Left renal cortex interstitium (tissue), 4 donors: ENCODE results near the gene SELENOP. TPM values are rescaled to one million over a fixed set of nuclear protein-coding genes. Genes with fewer than 3 reads are reported as not detected.
A peak's percentile ranks its signal among the peaks of the same experiment; 100 is the strongest.
"Not testable (repeated sequence)": the region's sequence is repeated elsewhere in the genome, so short reads cannot be mapped to it uniquely, and the experiment has no call there.

ENCODE experiments used
- DNase-seq, 4 donors: peaks; one replicate each; pipeline ENCODE4 v3.0.0-alpha.2; 2013; ENCODE audit warnings: low read depth in 4 of 4, low spot score in 2 of 4, missing footprints in 1 of 4
- polyA plus RNA-seq, 4 donors: library from polyadenylated mRNA; unstranded; fragments of 120-200 nt; gene quantifications; one replicate each; pipeline ENCODE4 v1.2.1, GENCODE V29; 2013; ENCODE audit not compliant: insufficient read length in 4 of 4

The SELENOP gene
- polyA plus RNA-seq, 4 donors, result 420 to 567 (median 423) TPM

GRCh38 chr5:42828671-42829070 is 17.0 kb upstream of the SELENOP start:
- DNase-seq, result no peak

DNA sequence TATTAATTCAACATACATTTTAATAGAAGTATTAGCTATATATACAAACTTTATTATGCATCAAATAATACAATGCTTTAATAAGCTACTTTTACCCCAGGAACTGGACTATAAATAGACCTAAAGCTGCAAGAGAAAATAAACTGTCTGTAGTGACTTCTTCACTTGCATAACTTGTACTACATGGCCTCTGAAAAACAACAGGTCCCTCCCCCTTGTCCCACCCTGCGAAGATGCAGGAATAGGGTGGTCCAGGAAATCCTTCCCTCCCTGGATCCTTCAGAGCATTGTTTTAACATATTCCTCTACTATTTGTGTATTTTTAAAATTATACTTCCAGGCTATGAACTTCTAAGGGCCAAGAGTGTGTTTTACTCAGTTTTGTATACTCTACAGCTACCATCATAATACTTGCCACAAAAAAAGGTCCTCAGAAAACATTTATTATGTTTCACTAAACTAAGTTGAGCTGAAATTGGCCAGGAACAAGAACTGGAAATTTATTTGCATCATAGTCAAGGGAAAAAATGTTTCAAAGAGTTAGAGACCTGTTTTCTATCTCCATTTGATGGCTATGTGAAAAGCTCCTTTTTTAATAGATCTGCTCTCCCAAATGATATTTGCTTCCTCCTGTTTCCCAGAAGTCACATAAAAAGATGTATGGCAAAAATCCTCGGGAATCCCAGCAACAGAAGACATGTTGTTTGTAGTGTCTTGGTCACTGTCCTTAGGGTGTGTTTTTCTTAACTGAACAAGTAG is 15.2 kb upstream of the SELENOP start:
- DNase-seq, result no peak

- DNase-seq, result no peak
Observed at GRCh38 chr5:42825422-42826148, 13.9 kb upstream of the SELENOP start.

DNA sequence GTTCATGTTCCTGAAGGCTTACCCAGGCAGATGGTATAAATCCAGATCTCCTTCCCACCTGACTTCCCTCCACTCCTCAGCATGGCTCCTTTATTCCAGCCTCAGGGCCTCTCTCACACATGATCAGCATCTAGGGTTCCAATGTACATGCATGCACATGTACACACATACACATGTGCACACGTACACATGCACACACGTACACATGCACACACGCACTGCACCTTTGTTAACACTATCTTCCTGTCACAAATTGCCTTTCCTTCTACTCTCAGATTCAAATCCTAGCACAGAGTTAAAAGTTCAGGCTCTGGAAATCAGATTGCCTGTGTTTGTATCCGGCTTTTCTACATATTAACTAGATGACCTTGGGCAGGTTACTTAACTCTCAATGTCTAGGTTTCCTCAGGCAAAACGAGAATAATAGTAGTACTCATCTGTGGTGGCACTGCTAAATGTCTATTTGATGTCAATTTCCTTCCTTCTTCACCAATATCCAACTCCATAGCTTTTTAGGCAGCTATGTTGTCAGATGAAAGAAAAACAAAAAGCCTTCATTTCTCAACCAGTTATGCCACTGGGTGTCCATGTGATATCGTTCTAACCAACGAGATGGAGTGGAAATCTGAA is 12.8 kb upstream of the SELENOP start:
- DNase-seq, result no peak

- no peak for DNase-seq
Observed at GRCh38 chr5:42822548-42822947, 10.9 kb upstream of the SELENOP start.

- no peak for DNase-seq
Observed at GRCh38 chr5:42819745-42820144, 8.1 kb upstream of the SELENOP start.

GRCh38 chr5:42816546-42816945 is 4.9 kb upstream of the SELENOP start:
- DNase-seq, result not testable (repeated sequence)

DNA sequence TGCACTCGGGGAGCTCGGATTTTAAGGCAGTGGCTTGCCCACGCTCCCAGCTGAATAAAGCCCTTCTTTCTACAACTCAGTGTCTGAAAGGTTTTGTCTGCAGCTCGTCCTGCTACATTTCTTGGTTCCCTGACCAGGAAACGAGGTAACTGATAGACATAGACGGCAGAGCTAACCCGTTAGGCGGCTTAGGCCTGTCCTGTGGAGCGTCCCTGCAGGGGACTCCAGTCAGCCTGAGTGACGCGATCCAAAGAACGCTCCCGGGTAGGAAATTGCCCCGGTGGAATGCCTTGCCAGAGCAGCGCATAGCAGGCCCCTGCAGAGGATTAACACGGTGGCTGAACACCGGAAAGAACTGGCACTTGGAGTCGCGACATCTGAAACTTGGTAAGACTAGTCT is 1.8 kb upstream of the SELENOP start:
- DNase-seq, result no peak

DNA sequence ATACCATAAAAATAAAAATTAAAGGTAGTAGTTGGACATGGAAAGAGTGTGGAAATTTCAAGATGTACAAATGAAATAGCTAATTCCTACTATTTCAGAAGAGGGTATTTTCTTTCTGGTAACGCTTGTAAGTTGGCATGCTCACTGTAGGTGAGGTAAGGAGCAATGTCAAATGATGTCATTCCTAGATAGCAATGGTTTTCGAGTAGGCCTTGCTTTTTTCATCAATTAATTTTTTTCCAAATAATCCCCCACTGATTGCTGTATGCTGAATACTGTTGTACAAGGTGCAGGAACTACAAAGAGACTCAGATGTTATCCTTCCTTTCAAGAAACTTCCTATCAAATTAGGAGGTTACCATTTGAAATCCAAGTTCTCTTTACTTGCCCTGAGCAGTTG is 928 bp upstream of the SELENOP start:
- DNase-seq, result no peak

GRCh38 chr5:42810834-42811590 is 680 bp downstream of the SELENOP start:
- DNase-seq, result peak in 1 of 4 donors; percentile 31

DNA sequence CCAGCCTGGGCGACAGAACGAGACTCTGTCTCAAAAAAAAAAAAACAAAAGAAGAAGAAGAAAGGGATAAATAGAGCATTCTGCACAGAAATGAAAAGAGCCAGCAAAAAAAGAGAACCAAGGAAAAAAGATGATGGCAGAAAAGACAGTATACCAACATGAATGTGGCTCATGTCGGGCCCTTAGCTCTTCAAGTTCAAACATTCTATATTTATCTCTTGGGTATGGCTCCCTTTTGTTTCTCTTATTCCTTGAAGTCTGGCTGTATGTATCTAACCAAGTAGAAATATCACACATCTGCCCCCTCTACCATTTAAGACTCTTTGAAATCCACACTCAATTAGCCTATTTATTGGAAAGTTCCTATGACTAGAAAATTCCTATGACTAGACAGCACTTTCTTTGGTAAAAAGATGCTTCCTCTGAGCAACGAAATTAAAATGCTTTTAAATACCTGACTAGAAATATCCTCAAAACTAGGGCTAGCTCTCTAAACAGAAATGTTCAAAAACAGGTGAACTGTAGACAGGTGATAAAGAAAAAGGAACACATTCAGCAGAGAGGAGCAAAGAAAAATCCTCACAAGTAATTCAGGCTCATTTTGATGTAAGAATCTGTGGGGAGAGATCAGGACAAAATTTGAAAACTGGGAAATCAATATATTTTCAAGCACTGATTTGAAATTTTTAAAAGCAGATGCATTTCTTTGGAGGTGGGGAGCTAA is 2.6 kb downstream of the SELENOP start:
- DNase-seq, result no peak

GRCh38 chr5:42807722-42808447 is 3.8 kb downstream of the SELENOP start:
- DNase-seq, result no peak

GRCh38 chr5:42806701-42807262 is 4.9 kb downstream of the SELENOP start:
- no peak for DNase-seq

- DNase-seq, result no peak
Observed at GRCh38 chr5:42806004-42806700, 5.5 kb downstream of the SELENOP start.

DNA sequence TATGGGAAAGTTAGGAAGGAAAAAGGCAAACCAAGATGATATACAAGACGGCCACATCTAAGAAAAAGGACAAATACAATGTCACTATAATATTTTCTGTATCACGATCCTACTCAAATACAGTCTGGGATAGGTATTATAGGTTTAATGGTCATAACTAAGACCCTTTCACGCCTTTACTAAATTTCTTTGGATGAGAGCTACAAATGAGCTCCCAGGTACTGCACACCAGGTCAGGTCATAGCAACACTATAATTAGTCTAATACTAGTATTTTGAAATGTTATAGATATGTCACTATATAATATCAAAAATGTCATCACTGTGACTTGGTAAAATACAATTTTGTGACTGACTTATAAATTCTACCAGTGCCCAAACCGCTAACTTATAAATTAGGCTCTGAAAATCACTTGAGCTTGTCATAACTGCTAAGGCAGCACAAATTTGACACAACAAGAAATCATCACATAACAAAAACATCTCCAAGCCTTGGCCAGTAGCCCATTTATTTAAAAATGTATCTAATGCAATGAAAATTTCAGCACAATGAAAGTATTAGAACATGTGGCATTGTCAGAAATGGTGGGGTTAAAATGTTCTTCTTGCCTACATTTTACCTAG is 6.9 kb downstream of the SELENOP start:
- no peak for DNase-seq

DNA sequence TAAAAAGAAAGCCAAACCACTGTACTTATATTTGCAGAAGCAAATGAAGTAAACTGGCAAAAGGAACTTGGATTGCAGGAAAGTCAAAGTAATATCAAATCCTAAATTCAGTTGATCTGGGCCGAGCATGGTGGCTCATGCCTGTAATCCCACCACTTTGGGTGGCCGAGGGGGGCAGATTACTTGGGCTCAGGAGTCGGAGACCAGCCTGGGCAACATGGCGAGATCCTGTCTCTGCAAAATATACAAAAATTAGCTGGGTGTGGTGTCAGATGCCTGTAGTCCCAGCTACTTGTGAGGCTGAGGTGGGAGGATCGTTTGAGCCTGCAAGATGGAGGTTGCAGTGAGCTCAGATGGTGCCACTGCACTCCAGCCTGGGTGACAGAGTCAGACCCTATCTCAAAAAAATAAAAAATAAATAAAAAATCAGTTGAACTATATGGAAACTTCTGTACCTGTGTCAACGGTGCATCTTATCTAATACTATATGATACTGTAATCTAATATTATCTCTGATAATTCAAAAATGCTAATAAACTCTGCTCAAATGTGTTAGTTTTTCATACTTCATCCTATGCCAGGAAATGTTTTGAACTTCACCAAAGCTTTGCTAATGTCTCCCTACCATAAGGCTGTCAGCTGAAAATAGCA is 10.1 kb downstream of the SELENOP start:
- DNase-seq, result no peak

- no peak for DNase-seq
Observed at GRCh38 chr5:42800748-42801330, 10.9 kb downstream of the SELENOP start.
